ENCODE data around the gene ADARB1. TPM values are rescaled to one million over a fixed set of nuclear protein-coding genes. Genes with fewer than 3 reads are reported as not detected.
"Not testable (repeated sequence)": the region's sequence is repeated elsewhere in the genome, so short reads cannot be mapped to it uniquely, and the experiment has no call there.

ADARB1 gene
- total and polyA plus RNA-seq, 2 experiments from 2014 or later, result 9.4 to 14.0 TPM

DNA sequence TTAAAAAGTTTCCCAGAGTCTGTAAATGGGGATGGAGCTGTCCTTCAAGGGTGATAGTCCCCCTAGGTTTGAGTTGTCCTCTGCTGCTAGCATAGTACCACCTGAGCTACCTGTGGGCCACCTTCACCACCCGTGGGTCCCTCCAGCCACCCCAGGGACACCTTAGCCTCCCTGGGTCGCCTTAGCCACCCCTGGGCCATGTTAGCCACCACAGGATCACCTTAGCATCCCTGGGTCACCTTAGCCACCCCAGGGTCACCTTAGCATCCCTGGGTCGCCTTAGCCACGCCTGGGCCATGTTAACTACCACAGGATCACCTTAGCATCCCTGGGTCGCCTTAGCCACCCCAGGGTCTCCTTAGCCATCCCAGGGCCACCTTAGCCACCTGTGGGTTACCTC lies 67.1 kb downstream of the ADARB1 start:
- Histone ChIP-seq H3K9me3 (ENCODE audit: low read depth) (no peaks in the 10 kb centered on the region), H3K27me3 (no peaks in the 10 kb centered on the region), H3K27ac (no peak overlapping the region), H3K4me1 (ENCODE audit: low read depth) (peaks cover 9% of the 10 kb centered on the region), H3K36me3 (no peaks in the 10 kb centered on the region), H3K4me3 (no peak overlapping the region)
- no peak for DNase-seq (ENCODE audit: low read depth in 1 of 2, low spot score in 1 of 2)
- TF ChIP-seq, protein P1, sequence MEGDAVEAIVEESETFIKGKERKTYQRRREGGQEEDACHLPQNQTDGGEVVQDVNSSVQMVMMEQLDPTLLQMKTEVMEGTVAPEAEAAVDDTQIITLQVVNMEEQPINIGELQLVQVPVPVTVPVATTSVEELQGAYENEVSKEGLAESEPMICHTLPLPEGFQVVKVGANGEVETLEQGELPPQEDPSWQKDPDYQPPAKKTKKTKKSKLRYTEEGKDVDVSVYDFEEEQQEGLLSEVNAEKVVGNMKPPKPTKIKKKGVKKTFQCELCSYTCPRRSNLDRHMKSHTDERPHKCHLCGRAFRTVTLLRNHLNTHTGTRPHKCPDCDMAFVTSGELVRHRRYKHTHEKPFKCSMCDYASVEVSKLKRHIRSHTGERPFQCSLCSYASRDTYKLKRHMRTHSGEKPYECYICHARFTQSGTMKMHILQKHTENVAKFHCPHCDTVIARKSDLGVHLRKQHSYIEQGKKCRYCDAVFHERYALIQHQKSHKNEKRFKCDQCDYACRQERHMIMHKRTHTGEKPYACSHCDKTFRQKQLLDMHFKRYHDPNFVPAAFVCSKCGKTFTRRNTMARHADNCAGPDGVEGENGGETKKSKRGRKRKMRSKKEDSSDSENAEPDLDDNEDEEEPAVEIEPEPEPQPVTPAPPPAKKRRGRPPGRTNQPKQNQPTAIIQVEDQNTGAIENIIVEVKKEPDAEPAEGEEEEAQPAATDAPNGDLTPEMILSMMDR (IDR thresholded peaks at IDR 0.05; ENCODE audit: low read depth, low read length), result no peak

DNA sequence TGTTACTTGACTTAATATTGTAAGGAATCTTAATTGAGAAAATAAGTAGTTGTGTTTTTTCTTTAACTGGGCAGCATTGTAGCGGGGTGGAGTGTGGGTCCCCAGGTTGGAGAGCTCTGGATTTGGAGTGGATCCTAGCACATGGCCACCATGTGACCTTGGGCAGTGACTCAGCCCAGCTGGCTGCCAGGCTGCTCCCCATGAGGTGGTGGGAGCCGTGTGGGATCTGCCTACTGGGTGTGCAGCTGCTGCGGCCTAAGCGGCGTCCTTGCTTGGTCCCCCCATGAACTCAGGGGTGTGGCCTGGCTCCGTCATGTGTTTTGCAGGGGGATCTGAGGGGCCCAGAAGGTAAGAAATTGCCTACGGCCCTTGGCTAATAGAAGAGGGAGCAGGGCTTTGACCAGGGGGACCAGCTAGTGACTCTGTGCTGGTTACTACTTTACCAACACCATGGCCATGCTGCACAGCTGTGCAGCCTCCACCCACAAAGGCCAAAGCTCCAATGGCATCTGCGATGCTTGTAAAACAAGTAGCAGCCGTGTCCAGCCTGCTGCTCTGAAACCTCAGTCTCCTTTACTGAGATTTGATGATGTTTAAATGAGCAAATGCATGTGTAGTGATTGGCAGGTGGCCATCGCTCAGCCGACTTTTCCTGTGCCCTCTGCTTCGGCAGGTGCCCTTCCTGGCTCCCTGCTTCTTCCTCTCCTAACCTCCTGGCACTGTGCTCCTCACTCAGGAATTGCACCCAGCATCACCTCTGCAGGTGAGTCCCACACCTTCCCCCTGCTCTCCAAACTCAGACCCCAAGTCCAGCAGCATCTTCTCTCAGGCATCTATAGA lies 68.3 kb downstream of the ADARB1 start:
- Histone ChIP-seq H3K36me3 (no peaks in the 10 kb centered on the region), H3K27me3 (no peaks in the 10 kb centered on the region), H3K4me1 (ENCODE audit: low read depth) (peaks cover 8% of the 10 kb centered on the region), H3K9me3 (ENCODE audit: low read depth) (no peaks in the 10 kb centered on the region), H3K27ac (no peak overlapping the region), H3K4me3 (no peak overlapping the region)
- peak in 1 of 2 donors; percentile 72 for DNase-seq (ENCODE audit: low read depth in 1 of 2, low spot score in 1 of 2)
- TF ChIP-seq, protein P1 (IDR thresholded peaks at IDR 0.05; ENCODE audit: low read depth, low read length), result no peak

DNA sequence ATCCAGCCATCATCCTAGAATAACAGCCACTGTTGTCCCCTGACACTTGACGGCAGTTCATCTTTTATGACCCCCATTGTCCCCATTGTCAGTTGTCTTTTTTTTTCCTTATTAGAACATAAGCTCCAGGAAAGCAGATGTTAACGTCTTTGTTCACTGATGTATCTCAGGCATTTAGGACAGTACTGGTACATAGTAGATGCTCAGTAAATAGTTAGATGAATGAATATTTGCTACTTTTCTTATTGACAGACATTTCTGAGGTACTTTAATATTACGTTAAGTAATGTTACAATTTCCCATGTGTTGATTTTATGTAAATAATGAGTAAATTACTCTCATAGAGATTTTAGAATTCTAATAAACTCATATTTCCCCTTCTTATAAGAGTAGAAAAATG lies 69.5 kb downstream of the ADARB1 start:
- Histone ChIP-seq H3K27me3 (no peaks in the 10 kb centered on the region), H3K9me3 (ENCODE audit: low read depth) (no peaks in the 10 kb centered on the region), H3K36me3 (no peaks in the 10 kb centered on the region), H3K27ac (no peak overlapping the region), H3K4me3 (no peak overlapping the region), H3K4me1 (ENCODE audit: low read depth) (peaks cover 6% of the 10 kb centered on the region)
- TF ChIP-seq, protein P1 (IDR thresholded peaks at IDR 0.05; ENCODE audit: low read depth, low read length), result no peak
- no peak for DNase-seq (ENCODE audit: low read depth in 1 of 2, low spot score in 1 of 2)

DNA sequence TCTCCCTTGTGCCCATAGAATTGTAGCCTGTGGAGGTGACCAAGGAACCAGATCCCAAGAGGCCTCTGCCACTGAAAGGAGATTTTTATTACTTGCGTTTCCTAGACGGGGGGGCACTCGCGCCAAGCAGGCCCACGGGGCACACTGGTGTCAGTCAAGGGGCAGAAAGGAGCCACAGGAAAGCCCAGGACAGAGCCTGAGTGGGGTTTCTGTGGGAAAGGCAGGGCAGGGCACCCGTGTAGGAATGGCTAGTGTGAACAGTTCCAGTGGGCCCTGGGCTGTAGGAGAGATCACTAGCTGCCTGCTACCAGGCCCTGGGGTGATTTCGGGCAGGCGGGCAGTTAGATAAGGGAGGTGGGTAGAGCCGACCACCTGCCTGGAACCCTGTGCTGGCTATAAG lies 70.8 kb downstream of the ADARB1 start:
- no peaks in the 10 kb centered on the region for H3K36me3 ChIP-seq
- H3K9me3 ChIP-seq (ENCODE audit: low read depth), result no peaks in the 10 kb centered on the region
- H3K27me3 ChIP-seq, result no peaks in the 10 kb centered on the region
- TF ChIP-seq, protein P1 (IDR thresholded peaks at IDR 0.05; ENCODE audit: low read depth, low read length), result no peak
- DNase-seq (ENCODE audit: low read depth in 1 of 2, low spot score in 1 of 2), result no peak
- H3K4me1 ChIP-seq (ENCODE audit: low read depth), result peaks cover 6% of the 10 kb centered on the region
- H3K4me3 ChIP-seq, result no peak overlapping the region
- no peak overlapping the region for H3K27ac ChIP-seq

DNA sequence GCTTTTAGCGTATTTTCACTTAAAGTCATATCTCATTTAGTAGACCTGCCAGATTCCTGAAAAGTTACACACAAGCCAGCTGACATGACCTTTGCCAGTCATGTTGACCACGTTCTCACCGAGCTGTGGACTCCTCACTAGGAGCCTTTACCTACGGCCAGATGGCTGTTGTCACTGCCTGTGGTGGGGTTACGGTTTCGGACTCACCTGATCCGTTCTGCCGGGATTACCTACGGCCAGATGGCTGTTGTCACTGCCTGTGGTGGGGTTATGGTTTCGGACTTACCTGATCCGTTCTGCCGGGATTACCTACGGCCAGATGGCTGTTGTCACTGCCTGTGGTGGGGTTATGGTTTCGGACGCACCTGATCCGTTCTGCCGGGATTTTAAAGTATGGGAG lies 71.5 kb downstream of the ADARB1 start:
- not testable (repeated sequence) for H3K27ac ChIP-seq; DNase-seq (ENCODE audit: low read depth in 1 of 2, low spot score in 1 of 2); H3K27me3 ChIP-seq; H3K4me1 ChIP-seq (ENCODE audit: low read depth); H3K36me3 ChIP-seq; H3K9me3 ChIP-seq (ENCODE audit: low read depth); H3K4me3 ChIP-seq

DNA sequence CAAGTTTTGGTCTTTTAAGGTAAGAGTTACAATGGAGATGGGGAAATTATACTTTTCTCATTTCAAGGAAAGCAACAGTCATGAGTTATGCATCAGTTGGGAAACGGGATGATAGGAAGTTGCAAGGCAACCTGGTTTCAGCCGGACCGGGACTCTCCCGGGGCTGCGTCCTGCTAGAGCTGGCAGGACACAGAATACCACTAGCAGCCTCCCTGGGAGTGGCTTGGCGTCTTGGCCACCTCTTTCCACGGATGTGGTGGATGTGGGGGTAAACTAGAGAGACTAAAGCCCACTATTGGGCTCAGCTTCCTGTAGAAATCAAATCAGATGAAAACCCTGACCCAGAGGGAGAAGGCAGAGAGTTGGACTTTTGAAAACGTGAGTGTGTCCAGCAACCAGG lies 71.9 kb downstream of the ADARB1 start:
- H3K27me3 ChIP-seq, result no peaks in the 10 kb centered on the region
- peak in 1 of 2 donors; percentile 60 for DNase-seq (ENCODE audit: low read depth in 1 of 2, low spot score in 1 of 2)
- H3K36me3 ChIP-seq, result no peaks in the 10 kb centered on the region
- no peak overlapping the region for H3K27ac ChIP-seq
- no peak overlapping the region for H3K4me3 ChIP-seq
- no peaks in the 10 kb centered on the region for H3K9me3 ChIP-seq (ENCODE audit: low read depth)
- TF ChIP-seq, protein P1 (IDR thresholded peaks at IDR 0.05; ENCODE audit: low read depth, low read length), result no peak
- H3K4me1 ChIP-seq (ENCODE audit: low read depth), result peaks cover 6% of the 10 kb centered on the region

Measured in cardiac muscle cell (in vitro differentiated cells and primary cell).